Measurements from ENCODE around the gene FABP6.

FABP6 gene

DNA sequence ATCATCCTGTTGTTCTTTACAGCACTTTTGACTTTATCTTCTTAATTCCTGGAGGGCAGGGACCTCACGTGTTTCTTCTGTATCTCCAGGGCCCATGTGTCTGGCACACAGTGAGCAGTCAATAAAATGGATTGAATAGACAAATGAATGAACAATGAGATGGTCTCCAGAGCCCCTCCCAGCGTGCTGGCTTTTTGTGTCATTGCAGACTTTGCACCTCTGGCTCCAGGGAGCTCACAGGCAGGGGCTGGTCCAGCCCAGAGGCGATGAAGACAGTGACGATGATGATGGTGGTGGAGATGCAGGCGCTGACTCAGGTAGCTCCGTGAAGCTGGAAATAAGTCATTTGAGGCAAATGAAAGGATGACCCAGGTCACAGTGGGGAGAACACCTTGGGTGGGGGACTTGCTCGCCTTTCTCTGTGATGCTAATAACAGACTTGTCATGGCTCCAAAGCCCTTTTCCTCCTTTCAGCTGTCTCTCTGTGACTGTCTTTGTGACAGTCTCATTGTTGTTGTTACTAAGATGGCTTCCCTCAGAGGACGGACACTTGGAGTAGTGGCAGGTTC, 30.4 kb upstream of the FABP6 start:
- H3K4me3 ChIP-seq (replicated peaks in 1 of 2; ENCODE audit: low read depth in 2 of 2, low read length in 2 of 2): no peak overlapping the region
- TF ChIP-seq, protein P1, sequence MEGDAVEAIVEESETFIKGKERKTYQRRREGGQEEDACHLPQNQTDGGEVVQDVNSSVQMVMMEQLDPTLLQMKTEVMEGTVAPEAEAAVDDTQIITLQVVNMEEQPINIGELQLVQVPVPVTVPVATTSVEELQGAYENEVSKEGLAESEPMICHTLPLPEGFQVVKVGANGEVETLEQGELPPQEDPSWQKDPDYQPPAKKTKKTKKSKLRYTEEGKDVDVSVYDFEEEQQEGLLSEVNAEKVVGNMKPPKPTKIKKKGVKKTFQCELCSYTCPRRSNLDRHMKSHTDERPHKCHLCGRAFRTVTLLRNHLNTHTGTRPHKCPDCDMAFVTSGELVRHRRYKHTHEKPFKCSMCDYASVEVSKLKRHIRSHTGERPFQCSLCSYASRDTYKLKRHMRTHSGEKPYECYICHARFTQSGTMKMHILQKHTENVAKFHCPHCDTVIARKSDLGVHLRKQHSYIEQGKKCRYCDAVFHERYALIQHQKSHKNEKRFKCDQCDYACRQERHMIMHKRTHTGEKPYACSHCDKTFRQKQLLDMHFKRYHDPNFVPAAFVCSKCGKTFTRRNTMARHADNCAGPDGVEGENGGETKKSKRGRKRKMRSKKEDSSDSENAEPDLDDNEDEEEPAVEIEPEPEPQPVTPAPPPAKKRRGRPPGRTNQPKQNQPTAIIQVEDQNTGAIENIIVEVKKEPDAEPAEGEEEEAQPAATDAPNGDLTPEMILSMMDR (IDR thresholded peaks at IDR 0.05; ENCODE audit: low read depth, low read length): no peak
- DNase-seq (ENCODE audit: low read depth in 2 of 2): no peak

DNA sequence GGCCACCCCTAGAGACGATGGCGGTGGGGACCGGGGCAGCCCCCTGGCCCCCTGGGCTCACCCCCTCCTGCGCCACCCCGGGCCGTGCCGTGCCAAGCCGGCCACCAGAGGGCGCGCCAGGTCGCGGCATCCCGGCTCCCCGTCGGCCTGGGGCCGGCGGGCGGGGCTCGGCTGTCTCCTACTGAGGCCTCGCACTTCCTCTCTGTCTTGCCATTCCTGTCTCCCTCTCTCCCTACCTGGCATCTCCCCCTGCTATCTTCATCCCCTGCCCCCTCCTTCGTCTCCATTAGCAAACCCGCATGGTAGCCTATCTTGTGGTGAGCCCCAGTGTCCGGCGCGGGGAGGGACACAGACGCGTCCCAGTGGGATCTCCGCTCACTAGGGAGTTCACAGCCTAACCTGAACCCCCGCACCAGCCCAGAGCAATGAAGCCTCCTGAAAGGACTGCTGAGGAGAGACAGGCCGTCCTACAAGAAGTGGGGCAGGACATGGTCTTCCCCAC, 29.8 kb upstream of the FABP6 start:
- TF ChIP-seq, protein P1 (IDR thresholded peaks at IDR 0.05; ENCODE audit: low read depth, low read length): peak; percentile 35
- DNase-seq (ENCODE audit: low read depth in 2 of 2): peak; percentile 51 to 55
- peak overlapping the region; percentile 41 to 44 for H3K4me3 ChIP-seq (replicated peaks in 1 of 2; ENCODE audit: low read depth in 2 of 2, low read length in 2 of 2)

DNA sequence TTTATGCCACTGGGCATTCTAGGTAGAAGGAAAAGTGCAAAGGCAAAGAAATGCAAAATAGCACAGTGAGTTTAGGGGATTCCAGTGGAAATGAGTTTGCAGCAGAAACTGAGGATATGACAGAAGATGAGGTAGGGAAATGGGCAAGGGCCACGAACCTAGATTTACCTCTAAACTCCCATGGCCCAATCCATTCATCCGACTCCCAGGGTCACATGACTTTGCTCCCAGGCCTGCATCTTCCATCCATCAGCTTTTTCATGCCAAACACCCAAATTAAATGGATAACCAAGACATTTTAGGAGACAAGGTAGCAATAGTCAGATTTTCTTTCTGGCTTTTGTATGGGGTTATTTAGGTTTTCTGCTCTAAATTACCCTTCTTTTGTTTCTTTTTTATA, 22.2 kb upstream of the FABP6 start:
- no peak for DNase-seq (ENCODE audit: low read depth in 2 of 2)
- H3K4me3 ChIP-seq (replicated peaks in 1 of 2; ENCODE audit: low read depth in 2 of 2, low read length in 2 of 2): no peak overlapping the region
- TF ChIP-seq, protein P1 (IDR thresholded peaks at IDR 0.05; ENCODE audit: low read depth, low read length): no peak

DNA sequence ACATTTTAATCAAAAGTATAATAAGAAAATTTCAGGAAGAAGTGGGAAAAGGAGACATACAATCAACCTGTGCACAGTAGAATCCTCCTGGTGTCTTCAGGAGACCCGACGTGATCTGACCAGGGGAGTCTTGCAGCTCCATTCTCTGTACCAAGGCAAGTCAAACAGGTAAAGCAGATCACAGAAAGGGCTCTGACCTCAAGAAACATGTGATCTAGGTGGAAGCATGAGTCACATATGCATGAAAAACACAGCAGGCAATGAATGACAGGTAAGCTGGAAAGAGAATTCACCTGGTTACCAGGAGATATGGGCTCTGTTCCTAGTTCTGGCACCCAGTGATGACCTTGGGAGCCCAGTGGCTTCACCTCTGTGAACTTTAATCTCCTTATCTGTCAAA, 19.4 kb upstream of the FABP6 start:
- TF ChIP-seq, protein P1 (IDR thresholded peaks at IDR 0.05; ENCODE audit: low read depth, low read length): no peak
- DNase-seq (ENCODE audit: low read depth in 2 of 2): no peak
- H3K4me3 ChIP-seq (replicated peaks in 1 of 2; ENCODE audit: low read depth in 2 of 2, low read length in 2 of 2): no peak overlapping the region

DNA sequence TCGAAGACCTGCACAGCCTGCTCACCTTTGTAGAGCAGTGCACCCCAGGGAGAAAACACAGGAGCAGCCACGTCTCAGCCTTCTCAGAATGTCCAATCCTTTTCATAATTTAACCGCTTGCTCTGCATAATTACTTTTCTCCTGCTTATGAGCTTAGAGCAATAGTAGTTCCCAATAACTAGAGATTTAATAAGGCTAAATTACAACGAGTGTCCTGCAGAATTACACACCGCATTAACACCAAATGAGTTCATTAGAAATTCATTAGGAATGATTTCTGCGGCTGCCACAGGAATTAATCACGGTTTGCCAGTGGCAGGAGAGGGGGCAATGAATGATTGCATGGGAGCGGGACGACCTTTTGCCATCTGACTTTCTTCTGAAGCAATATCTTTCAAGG, 18.7 kb upstream of the FABP6 start:
- no peak for DNase-seq (ENCODE audit: low read depth in 2 of 2)
- TF ChIP-seq, protein P1 (IDR thresholded peaks at IDR 0.05; ENCODE audit: low read depth, low read length): no peak
- H3K4me3 ChIP-seq (replicated peaks in 1 of 2; ENCODE audit: low read depth in 2 of 2, low read length in 2 of 2): no peak overlapping the region

DNA sequence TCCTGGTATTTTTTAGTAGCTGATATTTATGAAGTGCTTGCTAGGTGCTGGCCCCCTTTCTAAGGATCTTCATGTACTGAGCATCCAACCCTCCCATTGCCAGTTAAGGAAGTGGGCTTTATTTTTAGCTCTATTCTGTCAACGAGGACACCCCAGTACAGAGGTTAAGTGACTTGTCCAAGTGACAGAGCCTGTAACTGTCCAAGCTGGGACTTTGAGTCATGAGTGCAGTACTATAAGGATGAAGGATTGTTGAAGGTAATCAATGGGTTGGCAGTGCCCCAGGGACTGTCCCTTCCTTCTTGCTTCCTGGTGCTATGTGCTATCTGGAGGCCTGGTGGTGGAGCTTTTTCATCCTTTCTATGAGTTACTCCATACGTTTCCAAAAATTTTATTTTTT, 18.0 kb upstream of the FABP6 start:
- TF ChIP-seq, protein P1 (IDR thresholded peaks at IDR 0.05; ENCODE audit: low read depth, low read length): no peak
- no peak for DNase-seq (ENCODE audit: low read depth in 2 of 2)
- H3K4me3 ChIP-seq (replicated peaks in 1 of 2; ENCODE audit: low read depth in 2 of 2, low read length in 2 of 2): no peak overlapping the region

DNA sequence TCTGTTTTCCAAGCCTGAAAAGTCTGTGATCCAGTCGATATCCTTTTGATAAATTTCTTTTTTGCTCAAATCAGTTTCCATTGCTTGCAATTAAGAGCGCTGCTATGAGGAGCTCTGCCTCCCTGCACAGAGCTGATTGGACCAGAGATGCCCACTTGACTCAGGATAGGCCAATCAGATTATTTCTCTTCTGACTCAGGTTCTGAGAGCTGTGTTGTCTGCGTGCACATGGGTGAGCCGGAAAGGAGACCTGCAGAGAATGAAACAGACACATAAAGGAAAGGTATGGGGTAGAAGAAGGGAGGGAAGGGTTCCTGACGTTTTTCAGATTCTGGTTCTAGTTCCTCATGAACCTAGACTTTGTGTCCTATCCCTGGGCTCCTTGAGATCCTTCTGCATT, 15.8 kb upstream of the FABP6 start:
- DNase-seq (ENCODE audit: low read depth in 2 of 2): peak in 1 of 2 donors; percentile 20
- TF ChIP-seq, protein P1 (IDR thresholded peaks at IDR 0.05; ENCODE audit: low read depth, low read length): no peak
- no peak overlapping the region for H3K4me3 ChIP-seq (replicated peaks in 1 of 2; ENCODE audit: low read depth in 2 of 2, low read length in 2 of 2)
